Measurements from ENCODE around the gene RAB11A.

The RAB11A gene

GRCh38 chr15:65873256-65873655 lies 4.0 kb downstream of the RAB11A start:
- H3K4me3 ChIP-seq (ENCODE audit: low read depth, low read length), result no peak overlapping the region
- no peak for TF ChIP-seq CTCF (IDR thresholded peaks at IDR 0.05; ENCODE audit: borderline replicate concordance, insufficient read depth, low read depth, low read length)

- no peak overlapping the region for H3K4me3 ChIP-seq (ENCODE audit: low read depth, low read length)
- no peak for TF ChIP-seq CTCF (IDR thresholded peaks at IDR 0.05; ENCODE audit: borderline replicate concordance, insufficient read depth, low read depth, low read length)
These were observed 6.2 kb downstream of the RAB11A start for GRCh38 chr15:65875458-65875857.

GRCh38 chr15:65877749-65878148 lies 8.5 kb downstream of the RAB11A start:
- no peak overlapping the region for H3K4me3 ChIP-seq (ENCODE audit: low read depth, low read length)
- no peak for TF ChIP-seq CTCF (IDR thresholded peaks at IDR 0.05; ENCODE audit: borderline replicate concordance, insufficient read depth, low read depth, low read length)

- no peak for TF ChIP-seq CTCF (IDR thresholded peaks at IDR 0.05; ENCODE audit: borderline replicate concordance, insufficient read depth, low read depth, low read length)
- H3K4me3 ChIP-seq (ENCODE audit: low read depth, low read length), result no peak overlapping the region
These were observed 12.6 kb downstream of the RAB11A start for GRCh38 chr15:65881766-65882434.

- no peak for TF ChIP-seq CTCF (IDR thresholded peaks at IDR 0.05; ENCODE audit: borderline replicate concordance, insufficient read depth, low read depth, low read length)
- H3K4me3 ChIP-seq (ENCODE audit: low read depth, low read length), result no peak overlapping the region
These were observed 14.3 kb downstream of the RAB11A start for GRCh38 chr15:65883571-65883970.

GRCh38 chr15:65884511-65884910 lies 15.2 kb downstream of the RAB11A start:
- TF ChIP-seq CTCF (IDR thresholded peaks at IDR 0.05; ENCODE audit: borderline replicate concordance, insufficient read depth, low read depth, low read length), result no peak

GRCh38 chr15:65885668-65886218 lies 16.5 kb downstream of the RAB11A start:
- H3K4me3 ChIP-seq (ENCODE audit: low read depth, low read length), result no peak overlapping the region
- no peak for TF ChIP-seq CTCF (IDR thresholded peaks at IDR 0.05; ENCODE audit: borderline replicate concordance, insufficient read depth, low read depth, low read length)

More at GRCh38 chr15:65884511-65884910, 15.2 kb downstream of the RAB11A start:
- H3K4me3 ChIP-seq (ENCODE audit: low read depth, low read length), result no peak overlapping the region
